SJSA1 (cell line): ENCODE measurements around the gene NSMF. TPM values are rescaled to one million over a fixed set of nuclear protein-coding genes. Genes with fewer than 3 reads are reported as not detected.
"Not testable (repeated sequence)": the region's sequence is repeated elsewhere in the genome, so short reads cannot be mapped to it uniquely, and the experiment has no call there.

Experiments used
- DNase-seq, 2 experiments: peaks; one replicate each; pipeline ENCODE4 v3.0.0-alpha.2; 2015 to 2020; ENCODE audit warnings: low spot score in 2 of 2, low read depth in 1 of 2
- H3K27ac ChIP-seq: fragments of 250-450 bp; sonication (Bioruptor Pico); 2 replicates; pipeline ENCODE4 v1.5.1; 2020; ENCODE audit warnings: mild to moderate bottlenecking, moderate library complexity
- H3K27me3 ChIP-seq: fragments of 250-450 bp; sonication (Bioruptor Pico); replicated peaks from 2 replicates; pipeline ENCODE4 v1.5.1; 2020; ENCODE audit warnings: mild to moderate bottlenecking, moderate library complexity
- H3K36me3 ChIP-seq: fragments of 250-450 bp; sonication (Bioruptor Pico); 2 replicates; pipeline ENCODE4 v1.5.1; 2020; ENCODE audit warnings: mild to moderate bottlenecking
- H3K4me1 ChIP-seq: fragments of 250-450 bp; sonication (Bioruptor Pico); replicated peaks from 2 replicates; pipeline ENCODE4 v1.6.1; 2021; ENCODE audit warnings: mild to moderate bottlenecking
- H3K4me3 ChIP-seq: fragments of 250-450 bp; sonication (Bioruptor Pico); 2 replicates; pipeline ENCODE4 v1.5.1; 2020; ENCODE audit warnings: mild to moderate bottlenecking
- H3K9me3 ChIP-seq: fragments of 250-450 bp; sonication (Bioruptor Pico); replicated peaks from 2 replicates; pipeline ENCODE4 v1.5.1; 2020; ENCODE audit warnings: mild to moderate bottlenecking
- total RNA-seq: library from RNA; depleted of rRNA; stranded (reverse); fragments of >200 nt; shearing (Covaris generic); gene quantifications from 2 replicates; pipeline ENCODE4 v1.2.3, GENCODE V29; 2014

NSMF gene
- total RNA-seq, 1 experiment from 2014 or later, result 17.9 TPM

- Histone ChIP-seq H3K4me1 (no peaks in the 10 kb centered on the region), H3K36me3 (no peaks in the 10 kb centered on the region), H3K27me3 (0 out of 2 replicates have a peak, but pooled peaks cover 2% of the 10 kb centered on the region), H3K27ac (no peak overlapping the region), H3K9me3 (peaks cover 8% of the 10 kb centered on the region; the same call in 1 of the 2 replicates), H3K4me3 (no peak overlapping the region)
- DNase-seq, result no peak
Measured at GRCh38 chr9:137474271-137474670, 15.1 kb upstream of the NSMF start.

- Histone ChIP-seq H3K27me3 (0 out of 2 replicates have a peak, but pooled peaks cover 3% of the 10 kb centered on the region), H3K4me3 (no peak overlapping the region), H3K36me3 (no peaks in the 10 kb centered on the region), H3K4me1 (no peaks in the 10 kb centered on the region), H3K27ac (no peak overlapping the region), H3K9me3 (peaks cover 4% of the 10 kb centered on the region; the same call in 1 of the 2 replicates)
- DNase-seq, result no peak
Measured at GRCh38 chr9:137470785-137471184, 11.7 kb upstream of the NSMF start.

DNA sequence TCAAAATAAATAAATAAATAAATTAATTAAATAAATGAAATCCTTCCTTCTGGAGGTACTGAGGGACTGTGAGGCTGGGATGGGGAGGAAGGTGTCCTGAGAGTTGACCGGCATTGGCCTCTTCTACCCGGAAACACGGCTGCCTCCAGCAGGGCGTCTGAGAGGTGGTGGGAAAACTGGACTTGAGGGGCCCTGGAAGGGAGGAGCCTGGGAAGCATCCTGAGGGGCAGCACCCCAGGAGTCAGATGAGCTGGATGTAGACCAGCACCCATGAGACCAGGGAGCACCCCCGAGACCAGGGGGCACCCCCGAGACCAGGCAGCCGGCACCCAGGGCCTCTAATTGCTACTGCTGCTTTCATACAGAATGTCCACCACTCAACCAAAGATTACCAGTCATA lies 8.8 kb upstream of the NSMF start:
- Histone ChIP-seq H3K27me3 (0 out of 2 replicates have a peak, but pooled peaks cover 3% of the 10 kb centered on the region), H3K4me3 (no peak overlapping the region), H3K4me1 (no peaks in the 10 kb centered on the region), H3K9me3 (no peaks in the 10 kb centered on the region), H3K36me3 (no peaks in the 10 kb centered on the region), H3K27ac (no peak overlapping the region)
- DNase-seq, result no peak

DNA sequence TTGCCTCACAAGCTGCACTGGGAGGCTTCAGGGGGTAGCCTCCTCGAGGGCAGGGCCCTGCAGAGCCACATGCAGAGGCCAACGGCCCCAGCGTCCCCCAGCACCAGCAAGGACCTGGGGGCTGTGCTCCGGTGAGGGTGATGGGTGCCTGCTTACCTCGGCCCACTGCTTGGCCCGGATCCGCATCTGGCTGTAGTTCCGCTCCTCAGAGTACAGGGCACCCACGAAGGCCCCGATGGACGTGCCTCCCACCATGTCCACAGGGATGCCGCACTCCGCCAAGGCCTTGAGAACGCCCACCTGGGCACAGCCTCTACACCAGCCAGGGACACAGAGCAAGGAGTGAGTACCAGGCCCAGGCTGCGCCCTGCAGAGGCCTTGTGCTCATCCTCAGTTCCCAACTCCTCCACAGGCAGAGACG lies 8.0 kb upstream of the NSMF start:
- Histone ChIP-seq H3K4me3 (no peak overlapping the region), H3K27ac (no peak overlapping the region), H3K27me3 (0 out of 2 replicates have a peak, but pooled peaks cover 3% of the 10 kb centered on the region), H3K4me1 (no peaks in the 10 kb centered on the region), H3K36me3 (no peaks in the 10 kb centered on the region), H3K9me3 (no peaks in the 10 kb centered on the region)
- DNase-seq, result no peak

- H3K9me3 ChIP-seq, H3K36me3 ChIP-seq, DNase-seq, H3K4me1 ChIP-seq, H3K4me3 ChIP-seq, H3K27me3 ChIP-seq, H3K27ac ChIP-seq: not testable (repeated sequence)
Measured at GRCh38 chr9:137466389-137467085, 7.4 kb upstream of the NSMF start.

DNA sequence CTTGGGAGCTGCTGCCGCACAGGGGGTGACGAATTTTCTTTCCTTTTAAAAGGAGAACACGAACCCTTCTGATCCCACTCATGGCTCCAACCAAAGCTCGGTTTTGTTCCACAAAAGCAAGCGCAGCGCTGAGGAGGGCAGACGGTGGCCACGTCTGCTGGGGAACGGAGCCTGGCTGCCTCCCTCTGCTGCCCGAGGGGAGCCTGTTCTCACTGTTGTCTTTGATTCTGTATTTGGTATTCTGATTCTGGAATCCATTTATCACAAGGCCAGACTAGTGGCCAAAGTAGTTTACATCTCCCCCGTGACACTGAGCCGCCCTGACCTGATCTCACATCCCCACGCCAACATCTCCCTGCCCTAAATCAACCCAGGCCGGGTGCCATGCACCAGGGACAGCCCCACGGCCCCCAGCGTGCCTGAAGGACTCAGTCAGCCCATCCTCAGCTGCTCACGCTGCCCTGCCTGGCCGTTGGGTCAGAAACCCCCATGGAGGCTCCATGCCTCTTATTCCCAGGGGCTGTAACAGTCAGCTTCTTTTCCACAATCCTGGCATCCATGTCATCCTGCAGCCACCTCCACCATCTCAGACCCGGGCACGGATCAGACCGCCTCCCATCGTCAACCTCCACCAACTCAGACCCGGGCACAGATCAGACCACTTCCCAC lies 6.7 kb upstream of the NSMF start:
- no peaks in the 10 kb centered on the region for H3K36me3 ChIP-seq
- no peak for DNase-seq
- H3K27ac ChIP-seq, result no peak overlapping the region
- H3K9me3 ChIP-seq, result no peaks in the 10 kb centered on the region
- no peak overlapping the region for H3K4me3 ChIP-seq
- 0 out of 2 replicates have a peak, but pooled peaks cover 3% of the 10 kb centered on the region for H3K27me3 ChIP-seq
- H3K4me1 ChIP-seq, result no peaks in the 10 kb centered on the region

GRCh38 chr9:137465000-137465719 lies 6.0 kb upstream of the NSMF start:
- Histone ChIP-seq H3K27me3 (0 out of 2 replicates have a peak, but pooled peaks cover 3% of the 10 kb centered on the region), H3K9me3 (no peaks in the 10 kb centered on the region), H3K4me3 (no peak overlapping the region), H3K27ac (no peak overlapping the region), H3K4me1 (no peaks in the 10 kb centered on the region), H3K36me3 (no peaks in the 10 kb centered on the region)
- DNase-seq, result no peak

- Histone ChIP-seq H3K4me1 (peaks cover 4% of the 10 kb centered on the region), H3K4me3 (no peak overlapping the region), H3K27ac (no peak overlapping the region), H3K9me3 (no peaks in the 10 kb centered on the region), H3K36me3 (no peaks in the 10 kb centered on the region), H3K27me3 (0 out of 2 replicates have a peak, but pooled peaks cover 3% of the 10 kb centered on the region)
- no peak for DNase-seq
Measured at GRCh38 chr9:137464291-137464999, 5.3 kb upstream of the NSMF start.

GRCh38 chr9:137463931-137464290 lies 4.8 kb upstream of the NSMF start:
- peaks cover 2% of the 10 kb centered on the region; the same call in 1 of the 2 replicates for H3K9me3 ChIP-seq
- H3K4me3 ChIP-seq, result no peak overlapping the region
- peaks cover 9% of the 10 kb centered on the region for H3K4me1 ChIP-seq
- H3K36me3 ChIP-seq, result peaks cover under 1% of the 10 kb centered on the region; the same call in 1 of the 2 replicates
- H3K27ac ChIP-seq, result no peak overlapping the region
- no peaks in the 10 kb centered on the region for H3K27me3 ChIP-seq
- no peak for DNase-seq

GRCh38 chr9:137462986-137463930 lies 4.1 kb upstream of the NSMF start:
- DNase-seq, result no peak
- Histone ChIP-seq H3K27me3 (no peaks in the 10 kb centered on the region), H3K36me3 (peaks cover 5% of the 10 kb centered on the region), H3K9me3 (peaks cover 6% of the 10 kb centered on the region; the same call in 1 of the 2 replicates), H3K4me1 (peaks cover 16% of the 10 kb centered on the region), H3K4me3 (no peak overlapping the region), H3K27ac (no peak overlapping the region)

GRCh38 chr9:137462396-137462985 lies 3.4 kb upstream of the NSMF start:
- Histone ChIP-seq H3K9me3 (peaks cover 6% of the 10 kb centered on the region; the same call in 1 of the 2 replicates), H3K4me1 (peaks cover 23% of the 10 kb centered on the region), H3K27ac (no peak overlapping the region), H3K4me3 (no peak overlapping the region), H3K36me3 (peaks cover 10% of the 10 kb centered on the region), H3K27me3 (no peaks in the 10 kb centered on the region)
- no peak for DNase-seq

DNA sequence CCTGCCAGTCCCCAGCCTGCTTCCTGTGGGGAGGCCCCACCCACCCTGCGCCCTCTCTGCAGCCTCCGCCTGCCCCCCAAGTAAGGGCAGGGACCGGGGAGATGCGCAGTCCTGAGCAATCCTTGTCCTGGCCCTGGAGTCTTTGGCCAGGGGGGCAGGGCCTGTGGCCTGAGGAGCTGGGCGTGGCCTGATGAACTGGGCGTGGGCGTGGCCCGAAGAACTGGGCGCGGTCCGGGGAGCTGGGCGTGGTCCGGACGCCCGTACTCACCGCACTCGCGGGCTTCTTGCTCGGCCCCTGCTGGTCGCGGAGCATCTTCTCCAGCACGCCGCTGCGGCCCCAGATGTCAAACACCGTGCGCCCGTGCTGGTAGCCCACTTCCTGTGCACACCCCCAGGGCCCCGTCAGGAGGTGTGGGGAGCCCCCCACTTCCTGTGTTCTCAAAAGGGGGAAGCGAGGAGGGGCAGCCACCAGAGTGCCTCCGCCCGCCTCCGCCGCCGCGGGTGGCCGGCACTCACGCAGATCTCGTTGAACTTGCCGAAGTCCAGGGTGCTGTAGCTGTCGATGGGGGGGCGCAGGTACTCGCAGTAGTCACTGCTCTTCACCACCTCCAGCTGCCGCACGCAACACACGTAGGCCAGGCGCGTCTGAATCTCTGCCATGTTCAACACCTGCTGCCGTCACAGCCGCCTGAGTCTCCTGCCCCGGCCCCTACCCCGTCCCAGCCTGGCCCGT lies 2.7 kb upstream of the NSMF start:
- DNase-seq, result no peak
- H3K4me1 ChIP-seq, result peaks cover 30% of the 10 kb centered on the region
- no peak overlapping the region for H3K4me3 ChIP-seq
- H3K27me3 ChIP-seq, result no peaks in the 10 kb centered on the region
- H3K36me3 ChIP-seq, result peaks cover 17% of the 10 kb centered on the region
- H3K9me3 ChIP-seq, result peaks cover 6% of the 10 kb centered on the region; the same call in 1 of the 2 replicates
- H3K27ac ChIP-seq, result no peak overlapping the region
